Smooth muscle cell (in vitro differentiated cells): ENCODE results near the gene TNFSF13. TPM values are rescaled to one million over a fixed set of nuclear protein-coding genes. Genes with fewer than 3 reads are reported as not detected.
A peak's percentile ranks its signal among the peaks of the same experiment; 100 is the strongest.

Experiments
- DNase-seq: peaks from one replicate; lab custom pipeline; 2025; ENCODE audit not compliant: unreplicated experiment; lab: John Stamatoyannopoulos, UW
- H2AFZ ChIP-seq: fragments of 200-600 bp; sonication (generic); 2 replicates; pipeline ENCODE4 v1.6.0; 2016; ENCODE audit warnings: antibody characterized with exemption, low read depth, mild to moderate bottlenecking
- H3F3A ChIP-seq: fragments of 200-600 bp; sonication (generic); 2 replicates; pipeline ENCODE4 v1.6.0; 2017; ENCODE audit warnings: antibody characterized with exemption, low read depth
- H3K27ac ChIP-seq: fragments of 200-600 bp; sonication (generic); 2 replicates; pipeline ENCODE4 v1.5.1; 2016; ENCODE audit warnings: low read depth, mild to moderate bottlenecking
- H3K27me3 ChIP-seq: fragments of 200-600 bp; sonication (generic); 2 replicates; pipeline ENCODE4 v1.6.1; 2016; ENCODE audit warnings: low read depth, mild to moderate bottlenecking
- H3K36me3 ChIP-seq: fragments of 200-600 bp; sonication (generic); 2 replicates; pipeline ENCODE4 v1.5.1; 2016; ENCODE audit warnings: low read depth
- H3K4me1 ChIP-seq: fragments of 200-600 bp; sonication (generic); 2 replicates; pipeline ENCODE4 v1.5.1; 2016; ENCODE audit warnings: low read depth
- H3K4me2 ChIP-seq: fragments of 200-600 bp; sonication (generic); 2 replicates; pipeline ENCODE4 v1.6.0; 2016; ENCODE audit warnings: mild to moderate bottlenecking
- H3K4me3 ChIP-seq: fragments of 200-600 bp; sonication (generic); 2 replicates; pipeline ENCODE4 v1.5.1; 2016; ENCODE audit warnings: mild to moderate bottlenecking
- H3K79me2 ChIP-seq: fragments of 200-600 bp; sonication (generic); 2 replicates; pipeline ENCODE4 v1.6.0; 2016; ENCODE audit warnings: low read depth, mild to moderate bottlenecking
- H3K9ac ChIP-seq: fragments of 200-600 bp; sonication (generic); 2 replicates; pipeline ENCODE4 v1.6.0; 2016; ENCODE audit warnings: low read depth
- H3K9me3 ChIP-seq: fragments of 200-600 bp; sonication (generic); replicated peaks from 2 replicates; pipeline ENCODE4 v1.5.1; 2016; ENCODE audit warnings: low read depth
- H4K20me1 ChIP-seq: fragments of 200-600 bp; sonication (generic); 2 replicates; pipeline ENCODE4 v1.6.0; 2016; ENCODE audit warnings: low read depth
- CTCF ChIP-seq: fragments of 200-600 bp; sonication (generic); IDR thresholded peaks from 2 replicates; pipeline ENCODE4 v1.5.1; 2017; ENCODE audit warnings: borderline replicate concordance, mild to moderate bottlenecking, antibody characterized with exemption; ENCODE audit not compliant: insufficient read depth, poor library complexity, severe bottlenecking
- WGBS: methylation state at CpG from one replicate; pipeline ENCODE4 v1.1.7; 2016; ENCODE audit warnings: low lambda C conversion rate; 5-methylcytosine and 5-hydroxymethylcytosine counted together
- polyA plus RNA-seq: library from polyadenylated mRNA; unstranded; fragments of >200 nt; fragmentation: Nextera tagmentation; extraction: Ambion mirVana; gene quantifications from 2 replicates; pipeline ENCODE4 v1.2.1, GENCODE V29; 2016
- total RNA-seq: library from RNA; depleted of rRNA; stranded (reverse); fragments of >200 nt; gene quantifications from 2 replicates; pipeline ENCODE4 v1.2.3, GENCODE V29; 2014

The TNFSF13 gene
- total and polyA plus RNA-seq, 2 experiments from 2014 or later, result 0.38 to 4.1 TPM

GRCh38 chr17:7572338-7572587 is 13.7 kb downstream of the TNFSF13 start:
- H3K27ac ChIP-seq, result peak overlapping the region; percentile 69
- DNase-seq, result no peak
- peak overlapping the region; percentile 30 for H3K9ac ChIP-seq
- H2AFZ ChIP-seq, result no peak overlapping the region
- peak overlapping the region; percentile 45 for H3K4me3 ChIP-seq
- H3F3A ChIP-seq, result peaks cover 42% of the 10 kb centered on the region
- no peaks in the 10 kb centered on the region for H3K27me3 ChIP-seq
- H3K79me2 ChIP-seq, result peaks cover 62% of the 10 kb centered on the region
- peaks cover 4% of the 10 kb centered on the region for H3K36me3 ChIP-seq
- H4K20me1 ChIP-seq, result peaks cover 46% of the 10 kb centered on the region
- TF ChIP-seq CTCF, result no peak
- H3K4me1 ChIP-seq, result peaks cover 16% of the 10 kb centered on the region
- H3K4me2 ChIP-seq, result peak overlapping the region; percentile 81
- H3K9me3 ChIP-seq, result no peaks in the 10 kb centered on the region
- WGBS, result under 1% methylated on average over 11 of the region's 11 CpGs

GRCh38 chr17:7572588-7573323 is 14.2 kb downstream of the TNFSF13 start:
- Histone ChIP-seq H3K27ac (peak overlapping the region; percentile 94), H3K4me3 (peak overlapping the region; percentile 93), H2AFZ (no peak overlapping the region), H3K79me2 (peaks cover 63% of the 10 kb centered on the region), H4K20me1 (peaks cover 51% of the 10 kb centered on the region), H3K27me3 (no peaks in the 10 kb centered on the region), H3F3A (peaks cover 46% of the 10 kb centered on the region), H3K9me3 (no peaks in the 10 kb centered on the region), H3K4me1 (peaks cover 16% of the 10 kb centered on the region), H3K36me3 (peaks cover 9% of the 10 kb centered on the region), H3K4me2 (peak overlapping the region; percentile 90), H3K9ac (peak overlapping the region; percentile 98)
- TF ChIP-seq CTCF, result peak; percentile 21
- DNase-seq, result peak; percentile 96
- under 1% methylated on average over 56 of the region's 73 CpGs for WGBS

- WGBS, result 2% methylated on average over 35 of the region's 71 CpGs
- Histone ChIP-seq H3K9ac (peak overlapping the region; percentile 98), H3K9me3 (no peaks in the 10 kb centered on the region), H3K4me3 (peak overlapping the region; percentile 93), H3K4me1 (peaks cover 16% of the 10 kb centered on the region), H3F3A (peaks cover 54% of the 10 kb centered on the region), H2AFZ (no peak overlapping the region), H3K27me3 (no peaks in the 10 kb centered on the region), H3K79me2 (peaks cover 60% of the 10 kb centered on the region), H3K36me3 (peaks cover 9% of the 10 kb centered on the region), H3K27ac (peak overlapping the region; percentile 94), H4K20me1 (peaks cover 58% of the 10 kb centered on the region), H3K4me2 (peak overlapping the region; percentile 90)
- no peak for TF ChIP-seq CTCF
- peak; percentile 77 for DNase-seq
These were observed 15.0 kb downstream of the TNFSF13 start for GRCh38 chr17:7573324-7574080.
